HFFc6 (cell line): ENCODE results near the gene GOT1. TPM values are rescaled to one million over a fixed set of nuclear protein-coding genes. Genes with fewer than 3 reads are reported as not detected.

ENCODE experiments used
- DNase-seq: peaks from one replicate; pipeline ENCODE4 v3.0.0-alpha.2; 2018
- H3K27ac Mint-ChIP-seq: 2 replicates; pipeline ENCODE4 v1.8.0; 2020; ENCODE audit warnings: mild to moderate bottlenecking, mixed read lengths
- H3K27me3 Mint-ChIP-seq: 2 replicates; pipeline ENCODE4 v1.8.0; 2021; ENCODE audit warnings: mild to moderate bottlenecking, moderate library complexity, mixed read lengths; ENCODE audit not compliant: insufficient read depth
- H3K36me3 Mint-ChIP-seq: 2 replicates; pipeline ENCODE4 v1.8.0; 2021; ENCODE audit warnings: low read depth, mixed read lengths
- H3K4me1 Mint-ChIP-seq: 2 replicates; pipeline ENCODE4 v1.8.0; 2020; ENCODE audit warnings: low read depth, mixed read lengths
- H3K4me3 Mint-ChIP-seq: 2 replicates; pipeline ENCODE4 v1.8.0; 2020; ENCODE audit warnings: mild to moderate bottlenecking, moderate library complexity, mixed read lengths
- H3K9me3 Mint-ChIP-seq: 2 replicates; pipeline ENCODE4 v1.8.0; 2020; ENCODE audit warnings: mild to moderate bottlenecking, mixed read lengths
- long read RNA-seq: library from polyadenylated mRNA; unstranded; transcript quantifications from one replicate; pipeline ENCODE4 v2.0.0, GENCODE V29; 2019
- total RNA-seq, 6 experiments: library from RNA; stranded (reverse); fragmentation: NEBNext Ultra II Directional; extraction: Animal tissue kit (Norgen Biotek cat#: 25700); gene quantifications; 2 replicates in 1 of 6; 3 replicates in 5 of 6; pipeline ENCODE4 v1.2.3, GENCODE V29; 2021
- TF ChIP-seq, protein P1 (sequence below): fragments of 200-600 bp; sonication (generic); IDR thresholded peaks from 2 replicates; pipeline ENCODE4 v1.5.0; 2021; ENCODE audit warnings: antibody characterized with exemption, mild to moderate bottlenecking

GOT1 gene
- total RNA-seq = 10 to 100 TPM; 34.9 to 42.0 (median 41.6) TPM
- long read RNA-seq, transcript GOT1-201 (9 exons, 2,923 nt) = major isoform, 99 of 109 reads
- long read RNA-seq, partial matches to known transcripts = 1 of 109 reads
- long read RNA-seq, other reads (novel, unspliced or antisense) = 9 of 109 reads

DNA sequence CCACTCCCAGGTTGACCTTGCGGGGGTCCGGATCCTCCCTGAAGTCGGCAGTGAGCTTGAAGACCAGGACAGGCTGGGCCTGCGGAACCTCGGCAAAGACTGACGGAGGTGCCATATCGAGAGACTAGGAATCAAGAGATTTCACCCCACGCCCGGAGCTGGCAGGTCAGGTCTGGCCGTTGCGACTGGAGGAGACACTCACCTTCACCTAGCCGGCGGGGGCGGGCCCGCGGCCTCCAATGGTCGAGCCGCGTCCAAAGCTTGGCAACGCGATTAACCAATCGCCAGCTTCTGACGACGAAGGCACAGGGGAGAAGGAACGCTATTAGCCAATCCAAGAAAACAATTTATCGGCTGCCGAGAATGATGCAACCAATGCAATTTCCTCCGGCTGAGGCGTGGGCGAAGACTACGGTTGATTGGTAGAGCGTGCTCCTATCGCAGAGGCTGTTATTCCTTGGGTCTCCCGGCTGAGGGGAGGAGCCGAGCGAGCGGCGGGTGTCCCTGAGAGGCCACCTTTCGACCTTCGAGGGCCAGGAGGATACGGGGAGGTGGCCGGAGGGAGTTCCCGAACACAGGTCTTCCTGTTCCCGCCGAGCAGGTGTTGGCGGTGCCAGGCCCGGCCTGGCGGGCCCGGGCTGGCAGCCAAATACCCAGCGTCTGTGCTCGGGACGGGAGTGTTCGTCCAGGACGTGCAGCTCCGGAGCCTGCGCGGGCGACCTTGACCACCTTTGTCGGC, at the start of gene GOT1:
Gene GOT1 (minus strand): TSS at position 174 of the 739 bp plus-strand sequence. CDS start 59 bp downstream, at position 115.
- H3K4me3 Mint-ChIP-seq = peak within 1 kb of the TSS; percentile 100
- H3K27ac Mint-ChIP-seq = peak within 1 kb of the TSS; percentile 95
- peak; percentile 99 for DNase-seq
- peaks cover 29% of the 10 kb centered on the region for H3K4me1 Mint-ChIP-seq
- TF ChIP-seq, protein P1, sequence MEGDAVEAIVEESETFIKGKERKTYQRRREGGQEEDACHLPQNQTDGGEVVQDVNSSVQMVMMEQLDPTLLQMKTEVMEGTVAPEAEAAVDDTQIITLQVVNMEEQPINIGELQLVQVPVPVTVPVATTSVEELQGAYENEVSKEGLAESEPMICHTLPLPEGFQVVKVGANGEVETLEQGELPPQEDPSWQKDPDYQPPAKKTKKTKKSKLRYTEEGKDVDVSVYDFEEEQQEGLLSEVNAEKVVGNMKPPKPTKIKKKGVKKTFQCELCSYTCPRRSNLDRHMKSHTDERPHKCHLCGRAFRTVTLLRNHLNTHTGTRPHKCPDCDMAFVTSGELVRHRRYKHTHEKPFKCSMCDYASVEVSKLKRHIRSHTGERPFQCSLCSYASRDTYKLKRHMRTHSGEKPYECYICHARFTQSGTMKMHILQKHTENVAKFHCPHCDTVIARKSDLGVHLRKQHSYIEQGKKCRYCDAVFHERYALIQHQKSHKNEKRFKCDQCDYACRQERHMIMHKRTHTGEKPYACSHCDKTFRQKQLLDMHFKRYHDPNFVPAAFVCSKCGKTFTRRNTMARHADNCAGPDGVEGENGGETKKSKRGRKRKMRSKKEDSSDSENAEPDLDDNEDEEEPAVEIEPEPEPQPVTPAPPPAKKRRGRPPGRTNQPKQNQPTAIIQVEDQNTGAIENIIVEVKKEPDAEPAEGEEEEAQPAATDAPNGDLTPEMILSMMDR = no peak
- H3K27me3 Mint-ChIP-seq = peaks cover 7% of the 10 kb centered on the region; the same call in 1 of the 2 replicates
- no peaks in the 10 kb centered on the region for H3K36me3 Mint-ChIP-seq
- H3K9me3 Mint-ChIP-seq = no peaks in the 10 kb centered on the region

DNA sequence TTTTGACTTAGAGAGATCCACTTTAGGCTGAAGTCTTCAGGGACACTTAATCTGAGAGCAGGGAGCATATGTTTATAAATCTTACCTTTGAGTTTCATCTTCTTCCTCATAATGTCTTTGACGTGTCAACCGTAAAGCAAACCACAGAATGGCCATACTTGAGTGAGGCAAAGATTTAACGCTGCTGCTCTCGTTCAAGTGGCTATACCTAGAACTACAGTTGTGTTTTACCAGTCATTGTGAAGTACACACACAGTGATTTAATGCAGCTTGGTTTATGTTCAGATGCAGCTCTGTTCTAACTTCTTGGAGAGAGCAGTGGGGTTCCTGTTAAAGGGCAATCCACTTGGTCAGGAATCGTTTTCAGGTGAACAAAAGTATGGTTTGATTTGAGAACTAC, 39.9 kb upstream of the GOT1 start:
- Mint-ChIP-seq H3K36me3 (no peaks in the 10 kb centered on the region), H3K27me3 (peaks cover 25% of the 10 kb centered on the region), H3K4me1 (peaks cover 6% of the 10 kb centered on the region; the same call in 1 of the 2 replicates), H3K9me3 (no peaks in the 10 kb centered on the region), H3K4me3 (no peak overlapping the region), H3K27ac (no peak overlapping the region)
- no peak for DNase-seq
- TF ChIP-seq, protein P1 = no peak

DNA sequence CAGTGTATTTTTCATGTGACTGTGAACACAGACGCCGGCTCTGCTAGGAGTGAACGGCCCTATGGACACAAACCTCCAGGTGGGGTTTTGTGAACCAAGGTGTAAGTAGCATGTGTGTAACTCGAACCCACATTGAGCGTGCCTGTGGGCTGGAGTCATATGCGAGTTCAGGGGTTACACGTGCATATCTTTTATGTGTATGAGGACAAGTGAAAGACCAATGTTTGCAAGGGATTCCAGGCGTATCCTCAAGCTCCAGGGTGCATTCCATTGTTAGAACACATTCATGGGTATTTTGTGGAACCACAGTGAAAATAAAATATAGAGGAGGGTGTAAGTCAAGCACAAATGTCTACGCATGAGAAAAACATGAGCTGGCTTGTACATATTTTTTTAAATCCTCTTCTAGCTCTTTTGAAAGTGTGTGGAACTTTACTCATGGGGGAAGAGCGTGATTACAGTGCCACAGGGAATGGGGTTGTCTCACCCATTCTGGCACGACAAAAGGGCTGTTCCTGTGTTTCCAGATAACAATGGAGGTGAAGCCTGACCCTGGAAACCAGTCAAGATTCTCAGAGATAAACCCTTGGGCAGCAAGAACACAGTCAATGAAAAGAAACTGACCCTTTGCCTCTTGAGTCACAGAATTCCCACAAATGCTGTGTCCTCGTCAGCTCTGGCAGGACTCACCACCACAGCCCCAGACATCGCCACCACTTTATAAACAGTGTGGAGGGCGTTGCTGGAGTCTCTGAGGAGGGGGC, 37.0 kb upstream of the GOT1 start:
- Mint-ChIP-seq H3K36me3 (no peaks in the 10 kb centered on the region), H3K4me1 (peaks cover 6% of the 10 kb centered on the region; the same call in 1 of the 2 replicates), H3K4me3 (no peak overlapping the region), H3K9me3 (no peaks in the 10 kb centered on the region), H3K27me3 (peaks cover 26% of the 10 kb centered on the region), H3K27ac (no peak overlapping the region)
- no peak for DNase-seq
- TF ChIP-seq, protein P1 = no peak

DNA sequence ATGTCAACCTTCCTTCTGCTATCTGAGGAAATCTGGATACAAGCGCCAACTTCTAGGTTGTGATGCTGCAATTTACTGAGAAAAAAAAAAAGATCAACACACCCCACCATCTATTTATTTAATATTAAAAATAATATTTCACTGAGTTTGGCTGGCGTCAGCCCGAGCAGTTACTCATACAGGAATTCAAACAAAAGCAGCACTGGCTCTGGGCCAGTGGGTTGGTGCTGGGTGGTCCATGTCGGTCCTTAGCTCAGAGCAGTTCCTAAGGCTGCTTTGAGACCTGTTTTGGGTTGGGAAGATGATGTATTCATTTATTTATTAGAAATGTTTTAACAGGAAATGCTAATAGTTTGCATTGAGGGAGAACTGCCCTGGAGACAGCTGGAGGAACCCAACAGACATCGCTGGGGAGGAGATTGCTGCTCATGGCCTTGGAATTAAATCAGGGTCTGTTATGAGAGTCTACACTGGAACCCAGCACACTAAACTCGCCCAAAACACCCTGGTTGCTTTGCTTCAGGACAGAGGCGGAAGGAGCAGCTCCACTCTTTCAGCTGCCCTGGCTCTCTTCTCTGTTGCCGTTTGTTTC, 36.3 kb upstream of the GOT1 start:
- H3K27ac Mint-ChIP-seq = no peak overlapping the region

DNA sequence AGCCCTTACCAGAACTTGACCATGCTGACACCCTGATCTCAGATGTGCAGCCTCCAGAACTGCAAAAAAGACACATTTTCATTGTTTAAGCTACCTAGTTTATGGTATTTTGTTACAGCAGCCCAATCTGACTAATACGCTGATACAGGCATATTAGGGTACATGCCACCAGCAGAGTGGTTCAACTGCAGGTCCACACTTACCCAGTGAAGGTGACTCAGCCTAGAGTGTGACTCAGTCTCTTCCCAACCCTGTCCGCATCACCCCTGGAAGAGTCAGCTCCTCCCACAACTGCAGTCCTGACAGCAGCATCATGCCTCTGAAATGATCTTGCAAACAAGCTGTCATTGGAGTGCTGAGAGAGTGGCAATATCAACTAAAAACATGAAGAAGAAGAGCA, 30.8 kb upstream of the GOT1 start:
- no peak overlapping the region for H3K27ac Mint-ChIP-seq
- H3K27me3 Mint-ChIP-seq = peaks cover 14% of the 10 kb centered on the region
- TF ChIP-seq, protein P1 = no peak
- DNase-seq = peak; percentile 46
- no peaks in the 10 kb centered on the region for H3K36me3 Mint-ChIP-seq
- no peak overlapping the region for H3K4me3 Mint-ChIP-seq
- H3K4me1 Mint-ChIP-seq = peaks cover 21% of the 10 kb centered on the region
- H3K9me3 Mint-ChIP-seq = peaks cover 3% of the 10 kb centered on the region; the same call in 1 of the 2 replicates

More for the DNA sequence above, 36.3 kb upstream of the GOT1 start:
- Mint-ChIP-seq H3K4me1 (peaks cover 6% of the 10 kb centered on the region), H3K27me3 (peaks cover 24% of the 10 kb centered on the region), H3K4me3 (no peak overlapping the region), H3K9me3 (no peaks in the 10 kb centered on the region), H3K36me3 (no peaks in the 10 kb centered on the region)
- TF ChIP-seq, protein P1 = no peak
- no peak for DNase-seq
